Measurements from ENCODE around the gene AR. TPM values are rescaled to one million over a fixed set of nuclear protein-coding genes. Genes with fewer than 3 reads are reported as not detected.

Gene AR
- total and polyA plus RNA-seq, 2 donors (not counting 3 experiments of a cell fraction or from before 2014, with no cell fraction given): 9.3 to 16.0 TPM

DNA sequence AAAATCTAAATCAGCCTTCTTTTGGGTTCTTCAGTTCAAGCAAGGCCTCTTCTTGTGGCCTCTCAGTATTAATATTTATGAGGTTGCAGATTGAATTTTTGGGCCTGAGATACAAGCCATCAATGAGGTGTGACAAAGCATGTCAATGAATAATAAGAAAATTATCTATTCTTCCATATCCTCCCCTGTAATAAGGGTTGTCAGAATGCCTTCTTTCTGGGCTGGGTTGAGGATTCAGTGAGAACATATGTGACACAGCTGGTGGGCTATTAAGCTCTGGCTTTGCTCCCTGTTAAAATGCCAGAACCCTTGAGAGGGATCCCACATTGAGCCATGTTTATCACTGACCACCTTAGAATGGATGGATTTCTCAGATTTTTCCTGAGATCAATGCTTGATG is 187.2 kb downstream of the AR start:
- FAIRE-seq (no peak), DNase-seq (ENCODE audit: low read depth, low spot score) (no peak)
- Histone ChIP-seq H3K27ac (ENCODE audit: insufficient read depth, low read depth, low read length) (no peak overlapping the region), H3K4me3 (replicated peaks in 1 of 3; ENCODE audit: insufficient read depth in 1 of 3, low read depth in 1 of 3, low read length in 3 of 3) (no peak overlapping the region), H3K9me1 (replicated peaks; ENCODE audit: control insufficient read depth, extremely low read depth, insufficient read depth, low read length) (no peaks in the 10 kb centered on the region), H3K9me3 (replicated peaks; ENCODE audit: control insufficient read depth, insufficient read depth, low read length) (no peaks in the 10 kb centered on the region), H3K9ac (replicated peaks; ENCODE audit: extremely low read depth, insufficient read depth, low read length) (no peak overlapping the region), H3K79me2 (ENCODE audit: control insufficient read depth, insufficient read depth, low read length) (no peaks in the 10 kb centered on the region), H2AFZ (ENCODE audit: low read depth, low read length) (no peak overlapping the region), H3K4me1 (ENCODE audit: control insufficient read depth, extremely low read depth, insufficient read depth, low read length) (peaks cover 13% of the 10 kb centered on the region), H3K4me2 (ENCODE audit: insufficient read depth, low read length) (no peak overlapping the region), H4K20me1 (replicated peaks; ENCODE audit: control insufficient read depth, extremely low read depth, insufficient read depth, low read length) (no peaks in the 10 kb centered on the region), H3K27me3 (ENCODE audit: control insufficient read depth in 2 of 2, insufficient read depth in 2 of 2, low read length in 2 of 2) (no peaks in the 10 kb centered on the region), H3K36me3 (ENCODE audit: control insufficient read depth in 2 of 2, extremely low read depth in 1 of 2, insufficient read depth in 2 of 2, low read length in 2 of 2) (peaks cover 0 to 1% of the 10 kb centered on the region in 2 experiments)
- intact Hi-C loops (cut with micrococcal nuclease) (loop anchor here (5.0 to 10.0 kb wide), 2 partner anchors 184 to 394 kb away; no protein-coding TSS in a partner anchor), dilution Hi-C loops (cut with MboI; ENCODE audit: extremely low pct_ligation_motif_present, low sequenced_read_pairs) (no loop called here)
- ChIA-PET CTCF (no interaction called here), POLR2A (no interaction called here)
- BruUV-seq (replicated peaks): no TSS peak
- TF ChIP-seq JUN (IDR thresholded peaks at IDR 0.05; ENCODE audit: borderline replicate concordance, insufficient read depth, insufficient read length, low read depth) (no peak), POLR2A (IDR thresholded peaks at IDR 0.05; ENCODE audit: low read depth, low read length) (no peak)

DNA sequence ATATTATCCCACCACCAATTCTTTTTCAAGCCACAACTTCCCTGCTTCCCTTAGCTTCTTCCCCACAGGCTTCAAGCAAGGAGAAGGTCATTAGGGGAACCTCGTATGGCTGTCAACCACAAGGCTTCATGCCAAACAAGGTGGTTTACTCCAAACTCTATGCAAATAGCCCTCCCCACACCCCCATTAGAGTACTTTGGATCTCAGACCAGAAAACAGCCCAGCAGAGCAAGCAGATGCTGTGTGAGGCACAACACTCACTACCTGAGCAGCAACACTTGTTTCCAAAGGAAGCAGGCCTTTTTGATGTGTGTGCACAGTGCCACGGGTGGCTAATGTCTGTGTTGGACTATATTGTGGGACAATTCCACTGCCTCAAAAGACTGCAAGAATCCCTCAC is 189.0 kb downstream of the AR start:
- H3K9ac ChIP-seq (replicated peaks; ENCODE audit: extremely low read depth, insufficient read depth, low read length): no peak overlapping the region
- H3K4me3 ChIP-seq (replicated peaks in 1 of 3; ENCODE audit: insufficient read depth in 1 of 3, low read depth in 1 of 3, low read length in 3 of 3): no peak overlapping the region
- H3K4me2 ChIP-seq (ENCODE audit: insufficient read depth, low read length): no peak overlapping the region
- no peaks in the 10 kb centered on the region for H4K20me1 ChIP-seq (replicated peaks; ENCODE audit: control insufficient read depth, extremely low read depth, insufficient read depth, low read length)
- H3K4me1 ChIP-seq (ENCODE audit: control insufficient read depth, extremely low read depth, insufficient read depth, low read length): peaks cover 13% of the 10 kb centered on the region
- BruUV-seq (replicated peaks): no TSS peak
- H3K27me3 ChIP-seq (ENCODE audit: control insufficient read depth in 2 of 2, insufficient read depth in 2 of 2, low read length in 2 of 2): no peaks in the 10 kb centered on the region
- H3K79me2 ChIP-seq (ENCODE audit: control insufficient read depth, insufficient read depth, low read length): no peaks in the 10 kb centered on the region
- intact Hi-C loops (cut with micrococcal nuclease): loop anchor here (1.0 to 10.0 kb wide), 3 partner anchors 47 to 392 kb away; no protein-coding TSS in a partner anchor
- no peaks in the 10 kb centered on the region for H3K9me3 ChIP-seq (replicated peaks; ENCODE audit: control insufficient read depth, insufficient read depth, low read length)
- no peak for TF ChIP-seq EZH2 (IDR thresholded peaks at IDR 0.05; ENCODE audit: borderline replicate concordance, low read depth, low read length, severe bottlenecking)
- no peak for TF ChIP-seq JUN (IDR thresholded peaks at IDR 0.05; ENCODE audit: borderline replicate concordance, insufficient read depth, insufficient read length, low read depth)
- TF ChIP-seq POLR2A (IDR thresholded peaks at IDR 0.05; ENCODE audit: low read depth, low read length): no peak
- TF ChIP-seq, protein P1, sequence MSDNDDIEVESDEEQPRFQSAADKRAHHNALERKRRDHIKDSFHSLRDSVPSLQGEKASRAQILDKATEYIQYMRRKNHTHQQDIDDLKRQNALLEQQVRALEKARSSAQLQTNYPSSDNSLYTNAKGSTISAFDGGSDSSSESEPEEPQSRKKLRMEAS (IDR thresholded peaks at IDR 0.05; ENCODE audit: insufficient read depth, insufficient read length): no peak
- no peak for TF ChIP-seq POLR2AphosphoS5 (IDR thresholded peaks at IDR 0.05; ENCODE audit: insufficient read depth, low read depth, low read length)
- TF ChIP-seq FOS (IDR thresholded peaks at IDR 0.05; ENCODE audit: borderline replicate concordance, insufficient read depth, low read length): no peak
- TF ChIP-seq, protein P2, sequence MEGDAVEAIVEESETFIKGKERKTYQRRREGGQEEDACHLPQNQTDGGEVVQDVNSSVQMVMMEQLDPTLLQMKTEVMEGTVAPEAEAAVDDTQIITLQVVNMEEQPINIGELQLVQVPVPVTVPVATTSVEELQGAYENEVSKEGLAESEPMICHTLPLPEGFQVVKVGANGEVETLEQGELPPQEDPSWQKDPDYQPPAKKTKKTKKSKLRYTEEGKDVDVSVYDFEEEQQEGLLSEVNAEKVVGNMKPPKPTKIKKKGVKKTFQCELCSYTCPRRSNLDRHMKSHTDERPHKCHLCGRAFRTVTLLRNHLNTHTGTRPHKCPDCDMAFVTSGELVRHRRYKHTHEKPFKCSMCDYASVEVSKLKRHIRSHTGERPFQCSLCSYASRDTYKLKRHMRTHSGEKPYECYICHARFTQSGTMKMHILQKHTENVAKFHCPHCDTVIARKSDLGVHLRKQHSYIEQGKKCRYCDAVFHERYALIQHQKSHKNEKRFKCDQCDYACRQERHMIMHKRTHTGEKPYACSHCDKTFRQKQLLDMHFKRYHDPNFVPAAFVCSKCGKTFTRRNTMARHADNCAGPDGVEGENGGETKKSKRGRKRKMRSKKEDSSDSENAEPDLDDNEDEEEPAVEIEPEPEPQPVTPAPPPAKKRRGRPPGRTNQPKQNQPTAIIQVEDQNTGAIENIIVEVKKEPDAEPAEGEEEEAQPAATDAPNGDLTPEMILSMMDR (IDR thresholded peaks at IDR 0.05; ENCODE audit: extremely low read depth in 1 of 2, insufficient read depth in 1 of 2, low read depth in 1 of 2, low read length in 2 of 2): no peak
- no peak for TF ChIP-seq GATA2 (IDR thresholded peaks at IDR 0.05; ENCODE audit: insufficient read depth, insufficient read length, low read depth, low read length)
- TF ChIP-seq MYC (IDR thresholded peaks at IDR 0.05; ENCODE audit: low read depth, low read length): no peak
- no peak overlapping the region for H3K27ac ChIP-seq (ENCODE audit: insufficient read depth, low read depth, low read length)
- no peaks in the 10 kb centered on the region for H3K36me3 ChIP-seq (ENCODE audit: control insufficient read depth in 2 of 2, extremely low read depth in 1 of 2, insufficient read depth in 2 of 2, low read length in 2 of 2)
- no peak overlapping the region for H2AFZ ChIP-seq (ENCODE audit: low read depth, low read length)
- dilution Hi-C loops (cut with MboI; ENCODE audit: extremely low pct_ligation_motif_present, low sequenced_read_pairs): no loop called here
- FAIRE-seq (no peak), DNase-seq (ENCODE audit: low read depth, low spot score) (no peak)
- ChIA-PET CTCF (no interaction called here), POLR2A (no interaction called here)
- H3K9me1 ChIP-seq (replicated peaks; ENCODE audit: control insufficient read depth, extremely low read depth, insufficient read depth, low read length): no peaks in the 10 kb centered on the region
